ENCODE results near the gene CLOCK.

CLOCK gene

GRCh38 chr4:55539658-55540057 is 7.1 kb downstream of the CLOCK start:
- Histone ChIP-seq H3K4me1 (ENCODE audit: control insufficient read depth, insufficient read depth, low read length) (peaks cover 24% of the 10 kb centered on the region), H3K36me3 (ENCODE audit: control insufficient read depth, insufficient read depth, low read length, severe bottlenecking) (no peaks in the 10 kb centered on the region), H3K4me3 (ENCODE audit: low read length) (no peak overlapping the region), H3K27me3 (replicated peaks; ENCODE audit: control insufficient read depth, insufficient read depth, low read length) (no peaks in the 10 kb centered on the region), H3K9me3 (ENCODE audit: control insufficient read depth, low read length) (no peaks in the 10 kb centered on the region), H3K9ac (ENCODE audit: low read length) (no peak overlapping the region)
- peak; percentile 4 for DNase-seq (ENCODE audit: low read depth)

- Histone ChIP-seq H3K36me3 (ENCODE audit: control insufficient read depth, insufficient read depth, low read length, severe bottlenecking) (no peaks in the 10 kb centered on the region), H3K4me3 (ENCODE audit: low read length) (no peak overlapping the region), H3K27me3 (replicated peaks; ENCODE audit: control insufficient read depth, insufficient read depth, low read length) (no peaks in the 10 kb centered on the region), H3K4me1 (ENCODE audit: control insufficient read depth, insufficient read depth, low read length) (peaks cover 12% of the 10 kb centered on the region), H3K9me3 (ENCODE audit: control insufficient read depth, low read length) (no peaks in the 10 kb centered on the region), H3K9ac (ENCODE audit: low read length) (no peak overlapping the region)
- DNase-seq (ENCODE audit: low read depth) = no peak
Observed at GRCh38 chr4:55538531-55538930, 8.2 kb downstream of the CLOCK start.

GRCh38 chr4:55534306-55534705 is 12.4 kb downstream of the CLOCK start:
- Histone ChIP-seq H3K36me3 (ENCODE audit: control insufficient read depth, insufficient read depth, low read length, severe bottlenecking) (no peaks in the 10 kb centered on the region), H3K9ac (ENCODE audit: low read length) (no peak overlapping the region), H3K4me1 (ENCODE audit: control insufficient read depth, insufficient read depth, low read length) (peaks cover under 1% of the 10 kb centered on the region), H3K4me3 (ENCODE audit: low read length) (no peak overlapping the region), H3K27me3 (replicated peaks; ENCODE audit: control insufficient read depth, insufficient read depth, low read length) (no peaks in the 10 kb centered on the region), H3K9me3 (ENCODE audit: control insufficient read depth, low read length) (peaks cover 5% of the 10 kb centered on the region)
- DNase-seq (ENCODE audit: low read depth) = no peak

- H3K9me3 ChIP-seq (ENCODE audit: control insufficient read depth, low read length) = peaks cover 5% of the 10 kb centered on the region
- H3K36me3 ChIP-seq (ENCODE audit: control insufficient read depth, insufficient read depth, low read length, severe bottlenecking) = peaks cover 3% of the 10 kb centered on the region
- H3K4me1 ChIP-seq (ENCODE audit: control insufficient read depth, insufficient read depth, low read length) = no peaks in the 10 kb centered on the region
- no peak overlapping the region for H3K9ac ChIP-seq (ENCODE audit: low read length)
- DNase-seq (ENCODE audit: low read depth) = no peak
- no peak overlapping the region for H3K4me3 ChIP-seq (ENCODE audit: low read length)
- H3K27me3 ChIP-seq (replicated peaks; ENCODE audit: control insufficient read depth, insufficient read depth, low read length) = no peaks in the 10 kb centered on the region
Observed at GRCh38 chr4:55530691-55531090, 16.0 kb downstream of the CLOCK start.

GRCh38 chr4:55530167-55530566 is 16.5 kb downstream of the CLOCK start:
- DNase-seq (ENCODE audit: low read depth) = no peak
- Histone ChIP-seq H3K4me1 (ENCODE audit: control insufficient read depth, insufficient read depth, low read length) (peaks cover 2% of the 10 kb centered on the region), H3K9ac (ENCODE audit: low read length) (no peak overlapping the region), H3K9me3 (ENCODE audit: control insufficient read depth, low read length) (peaks cover 5% of the 10 kb centered on the region), H3K36me3 (ENCODE audit: control insufficient read depth, insufficient read depth, low read length, severe bottlenecking) (peaks cover 3% of the 10 kb centered on the region), H3K27me3 (replicated peaks; ENCODE audit: control insufficient read depth, insufficient read depth, low read length) (no peaks in the 10 kb centered on the region), H3K4me3 (ENCODE audit: low read length) (no peak overlapping the region)

- H3K36me3 ChIP-seq (ENCODE audit: control insufficient read depth, insufficient read depth, low read length, severe bottlenecking) = peaks cover 3% of the 10 kb centered on the region
- H3K27me3 ChIP-seq (replicated peaks; ENCODE audit: control insufficient read depth, insufficient read depth, low read length) = no peaks in the 10 kb centered on the region
- no peak overlapping the region for H3K9ac ChIP-seq (ENCODE audit: low read length)
- H3K4me3 ChIP-seq (ENCODE audit: low read length) = no peak overlapping the region
- H3K9me3 ChIP-seq (ENCODE audit: control insufficient read depth, low read length) = peaks cover 5% of the 10 kb centered on the region
- DNase-seq (ENCODE audit: low read depth) = no peak
- peaks cover 10% of the 10 kb centered on the region for H3K4me1 ChIP-seq (ENCODE audit: control insufficient read depth, insufficient read depth, low read length)
Observed at GRCh38 chr4:55528491-55528890, 18.2 kb downstream of the CLOCK start.

GRCh38 chr4:55524844-55525571 is 21.7 kb downstream of the CLOCK start:
- H3K4me3 ChIP-seq (ENCODE audit: low read length) = peak overlapping the region; percentile 56
- no peaks in the 10 kb centered on the region for H3K27me3 ChIP-seq (replicated peaks; ENCODE audit: control insufficient read depth, insufficient read depth, low read length)
- H3K9ac ChIP-seq (ENCODE audit: low read length) = peak overlapping the region; percentile 51
- peaks cover 12% of the 10 kb centered on the region for H3K4me1 ChIP-seq (ENCODE audit: control insufficient read depth, insufficient read depth, low read length)
- DNase-seq (ENCODE audit: low read depth) = peak; percentile 68
- H3K36me3 ChIP-seq (ENCODE audit: control insufficient read depth, insufficient read depth, low read length, severe bottlenecking) = peaks cover 3% of the 10 kb centered on the region
- H3K9me3 ChIP-seq (ENCODE audit: control insufficient read depth, low read length) = no peaks in the 10 kb centered on the region

GRCh38 chr4:55518442-55518841 is 28.3 kb downstream of the CLOCK start:
- no peaks in the 10 kb centered on the region for H3K36me3 ChIP-seq (ENCODE audit: control insufficient read depth, insufficient read depth, low read length, severe bottlenecking)
- H3K4me1 ChIP-seq (ENCODE audit: control insufficient read depth, insufficient read depth, low read length) = peaks cover 10% of the 10 kb centered on the region
- H3K9ac ChIP-seq (ENCODE audit: low read length) = no peak overlapping the region
- H3K27me3 ChIP-seq (replicated peaks; ENCODE audit: control insufficient read depth, insufficient read depth, low read length) = no peaks in the 10 kb centered on the region
- no peak overlapping the region for H3K4me3 ChIP-seq (ENCODE audit: low read length)
- no peaks in the 10 kb centered on the region for H3K9me3 ChIP-seq (ENCODE audit: control insufficient read depth, low read length)
- no peak for DNase-seq (ENCODE audit: low read depth)

- no peak overlapping the region for H3K9ac ChIP-seq (ENCODE audit: low read length)
- no peaks in the 10 kb centered on the region for H3K9me3 ChIP-seq (ENCODE audit: control insufficient read depth, low read length)
- DNase-seq (ENCODE audit: low read depth) = no peak
- H3K4me1 ChIP-seq (ENCODE audit: control insufficient read depth, insufficient read depth, low read length) = peaks cover 10% of the 10 kb centered on the region
- H3K27me3 ChIP-seq (replicated peaks; ENCODE audit: control insufficient read depth, insufficient read depth, low read length) = no peaks in the 10 kb centered on the region
- no peaks in the 10 kb centered on the region for H3K36me3 ChIP-seq (ENCODE audit: control insufficient read depth, insufficient read depth, low read length, severe bottlenecking)
- H3K4me3 ChIP-seq (ENCODE audit: low read length) = no peak overlapping the region
Observed at GRCh38 chr4:55517526-55518229, 29.0 kb downstream of the CLOCK start.

GRCh38 chr4:55512922-55513571 is 33.7 kb downstream of the CLOCK start:
- H3K9me3 ChIP-seq (ENCODE audit: control insufficient read depth, low read length) = no peaks in the 10 kb centered on the region
- peaks cover 13% of the 10 kb centered on the region for H3K4me1 ChIP-seq (ENCODE audit: control insufficient read depth, insufficient read depth, low read length)
- DNase-seq (ENCODE audit: low read depth) = no peak

GRCh38 chr4:55512077-55512476 is 34.6 kb downstream of the CLOCK start:
- H3K4me3 ChIP-seq (ENCODE audit: low read length) = no peak overlapping the region
- H3K4me1 ChIP-seq (ENCODE audit: control insufficient read depth, insufficient read depth, low read length) = peaks cover 19% of the 10 kb centered on the region
- no peak overlapping the region for H3K9ac ChIP-seq (ENCODE audit: low read length)
- no peak for DNase-seq (ENCODE audit: low read depth)
- H3K36me3 ChIP-seq (ENCODE audit: control insufficient read depth, insufficient read depth, low read length, severe bottlenecking) = peaks cover 4% of the 10 kb centered on the region
- no peaks in the 10 kb centered on the region for H3K9me3 ChIP-seq (ENCODE audit: control insufficient read depth, low read length)
- H3K27me3 ChIP-seq (replicated peaks; ENCODE audit: control insufficient read depth, insufficient read depth, low read length) = no peaks in the 10 kb centered on the region

More at GRCh38 chr4:55512922-55513571, 33.7 kb downstream of the CLOCK start:
- Histone ChIP-seq H3K27me3 (replicated peaks; ENCODE audit: control insufficient read depth, insufficient read depth, low read length) (no peaks in the 10 kb centered on the region), H3K36me3 (ENCODE audit: control insufficient read depth, insufficient read depth, low read length, severe bottlenecking) (peaks cover 4% of the 10 kb centered on the region), H3K4me3 (ENCODE audit: low read length) (no peak overlapping the region), H3K9ac (ENCODE audit: low read length) (no peak overlapping the region)
